Measurements from ENCODE around the gene NEGR1.

GRCh38 chr1:71850515-71850914 is 431.8 kb downstream of the NEGR1 start:
- TF ChIP-seq POLR2A (IDR thresholded peaks at IDR 0.05) = no peak
- no peak for TF ChIP-seq CTCF (IDR thresholded peaks at IDR 0.05)

All from heart left ventricle (tissue), 13 donors.